DOHH2 (cell line): Measurements from ENCODE around the gene CLSTN1.

Experiments used
- EZH2phosphoT487 ChIP-seq: fragments of 200-600 bp; sonication (generic); IDR thresholded peaks from 2 replicates; pipeline ENCODE4 v1.6.1; 2017; ENCODE audit warnings: borderline replicate concordance, mild to moderate bottlenecking, antibody characterized with exemption, low read length, moderate library complexity, mixed read lengths
- TF ChIP-seq, protein P1 (sequence below): fragments of 200-600 bp; sonication (generic); IDR thresholded peaks from one replicate; pipeline ENCODE4 v1.5.1; 2014; ENCODE audit warnings: antibody characterized with exemption, mild to moderate bottlenecking, low read depth, low read length; ENCODE audit not compliant: poor library complexity, severe bottlenecking

GRCh38 chr1:9723926-9724325 is 99.8 kb downstream of the CLSTN1 start:
- TF ChIP-seq, protein P1, sequence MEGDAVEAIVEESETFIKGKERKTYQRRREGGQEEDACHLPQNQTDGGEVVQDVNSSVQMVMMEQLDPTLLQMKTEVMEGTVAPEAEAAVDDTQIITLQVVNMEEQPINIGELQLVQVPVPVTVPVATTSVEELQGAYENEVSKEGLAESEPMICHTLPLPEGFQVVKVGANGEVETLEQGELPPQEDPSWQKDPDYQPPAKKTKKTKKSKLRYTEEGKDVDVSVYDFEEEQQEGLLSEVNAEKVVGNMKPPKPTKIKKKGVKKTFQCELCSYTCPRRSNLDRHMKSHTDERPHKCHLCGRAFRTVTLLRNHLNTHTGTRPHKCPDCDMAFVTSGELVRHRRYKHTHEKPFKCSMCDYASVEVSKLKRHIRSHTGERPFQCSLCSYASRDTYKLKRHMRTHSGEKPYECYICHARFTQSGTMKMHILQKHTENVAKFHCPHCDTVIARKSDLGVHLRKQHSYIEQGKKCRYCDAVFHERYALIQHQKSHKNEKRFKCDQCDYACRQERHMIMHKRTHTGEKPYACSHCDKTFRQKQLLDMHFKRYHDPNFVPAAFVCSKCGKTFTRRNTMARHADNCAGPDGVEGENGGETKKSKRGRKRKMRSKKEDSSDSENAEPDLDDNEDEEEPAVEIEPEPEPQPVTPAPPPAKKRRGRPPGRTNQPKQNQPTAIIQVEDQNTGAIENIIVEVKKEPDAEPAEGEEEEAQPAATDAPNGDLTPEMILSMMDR: no peak
- TF ChIP-seq EZH2phosphoT487: no peak
